HG03565 (cell line): ENCODE results near the gene CRYGN.

Experiments used
- ATAC-seq: cut with Tn5 transposase; IDR thresholded peaks from one replicate; pipeline ENCODE4 v1.9.1; 2021; ENCODE audit warnings: mild to moderate bottlenecking, moderate library complexity; ENCODE audit not compliant: unreplicated experiment

Gene CRYGN

DNA sequence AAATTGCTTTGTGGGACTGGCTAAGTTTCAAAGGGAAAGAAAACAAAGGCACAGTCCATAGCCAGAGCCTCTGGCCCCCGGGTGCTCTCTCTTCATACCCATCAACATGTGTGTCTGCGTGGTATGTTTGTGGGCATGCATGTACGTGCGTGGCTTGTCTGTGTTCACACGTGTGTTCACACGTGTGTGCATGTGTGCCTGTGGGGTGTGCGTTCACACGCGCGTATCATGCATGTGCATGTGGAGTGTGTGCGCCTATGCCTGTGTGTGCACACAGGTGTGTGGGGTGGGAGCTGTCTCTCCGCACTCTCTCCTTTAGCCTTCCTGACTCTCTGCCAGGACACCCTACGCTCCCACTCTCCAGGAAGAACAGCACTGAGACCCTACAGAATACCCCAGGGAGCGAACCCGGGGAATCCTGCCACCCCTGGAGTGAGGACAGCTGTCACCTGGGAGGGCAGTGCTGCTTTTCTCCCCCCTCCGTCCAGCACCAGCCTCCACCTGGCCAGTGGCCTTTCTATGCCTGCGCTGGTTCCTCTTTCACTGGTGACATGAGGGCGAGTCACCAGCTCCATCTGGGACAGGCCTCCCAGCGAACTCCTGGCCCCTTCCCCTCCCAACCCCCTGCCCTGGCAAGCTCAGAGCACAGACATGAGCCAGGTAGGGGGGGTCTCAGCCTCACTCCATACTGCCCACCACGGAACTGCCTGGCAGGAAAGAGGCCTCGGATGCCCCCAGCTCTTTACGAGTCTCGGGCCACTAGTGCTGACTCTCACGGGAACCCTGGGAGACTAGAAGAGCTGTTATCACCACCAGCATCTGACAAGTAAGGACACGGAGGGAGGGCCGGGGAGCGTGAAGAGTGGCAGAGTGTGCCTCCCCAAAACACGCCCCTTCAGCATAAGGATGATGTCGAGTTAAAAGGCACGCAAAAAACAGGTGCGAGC is 46.6 kb downstream of the CRYGN start:
- ATAC-seq, result no peak

DNA sequence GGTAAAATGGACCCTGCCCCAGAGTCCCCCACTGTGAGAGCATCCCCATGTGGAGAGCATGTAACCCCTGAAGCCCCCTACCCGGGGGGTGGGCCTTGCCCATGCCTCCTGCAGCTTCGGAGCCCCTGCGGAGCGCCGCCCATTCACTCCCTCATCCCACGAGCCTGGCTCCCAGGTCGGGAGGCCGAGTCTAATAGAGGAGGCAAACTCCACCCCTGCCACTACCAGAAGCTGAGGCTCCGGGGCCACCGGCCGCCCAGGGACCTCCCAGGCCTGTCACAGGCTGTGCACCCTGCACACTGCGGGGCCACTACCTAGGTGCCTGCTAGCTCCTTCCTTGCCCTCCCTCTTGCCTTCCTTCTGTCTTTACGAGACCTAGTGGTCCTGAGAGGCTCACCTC is 47.5 kb downstream of the CRYGN start:
- no peak for ATAC-seq

DNA sequence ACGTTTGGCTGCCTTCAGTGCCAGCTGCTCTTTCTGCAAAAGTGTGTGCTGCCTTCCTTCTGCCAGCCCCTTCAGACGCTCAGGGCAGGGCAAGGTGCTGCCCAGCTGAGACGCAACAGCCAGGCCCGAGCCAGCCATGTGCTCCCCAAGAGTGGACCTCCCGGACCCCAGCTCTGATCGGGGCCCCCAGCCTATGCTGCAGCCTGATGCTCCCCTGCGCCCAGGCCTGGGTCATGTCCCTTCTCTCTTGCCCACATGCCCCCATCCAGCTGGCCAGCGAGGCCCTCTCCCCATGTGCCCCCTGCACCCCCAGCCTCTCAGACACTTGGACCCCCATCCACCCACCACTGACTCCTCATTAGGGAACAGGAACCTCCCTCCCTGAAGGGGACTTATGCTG is 47.9 kb downstream of the CRYGN start:
- ATAC-seq, result no peak

GRCh38 chr7:151391358-151391730 is 48.6 kb downstream of the CRYGN start:
- ATAC-seq, result no peak

DNA sequence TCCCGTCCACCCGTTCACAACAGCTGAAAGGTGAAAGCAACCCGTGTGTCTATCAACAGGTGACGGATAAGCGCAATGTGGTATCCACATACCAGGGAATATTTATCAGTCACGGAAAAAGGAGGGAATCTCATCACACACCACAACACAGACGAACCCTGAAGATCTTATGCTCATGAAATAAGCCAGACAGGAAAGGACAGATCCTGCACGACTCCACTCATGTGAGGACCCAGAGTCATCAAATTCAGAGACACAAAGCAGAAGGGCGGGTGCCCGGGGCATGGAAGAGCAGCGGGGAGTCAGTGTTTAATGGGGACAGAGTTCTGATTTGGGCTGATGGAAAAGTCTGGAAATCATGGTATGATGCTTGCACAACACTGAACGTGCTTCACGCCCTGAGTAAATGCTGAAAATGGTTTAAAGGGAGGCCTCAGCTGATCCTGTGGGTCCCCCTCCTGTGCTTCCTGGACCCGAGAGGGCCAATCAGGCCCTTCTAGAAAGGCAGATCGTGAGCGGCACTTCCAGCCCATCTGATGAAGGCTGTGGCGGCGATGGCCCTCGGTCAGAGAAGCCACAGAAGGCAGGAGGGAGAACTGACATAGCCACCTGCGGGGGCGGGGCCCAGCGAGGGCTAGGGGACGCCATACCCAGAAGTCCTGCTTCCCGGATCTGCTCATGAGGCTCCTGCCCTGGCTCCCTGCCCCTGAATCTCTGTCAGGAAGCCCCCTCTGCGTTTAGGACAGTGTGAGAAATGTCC is 49.2 kb downstream of the CRYGN start:
- no peak for ATAC-seq

DNA sequence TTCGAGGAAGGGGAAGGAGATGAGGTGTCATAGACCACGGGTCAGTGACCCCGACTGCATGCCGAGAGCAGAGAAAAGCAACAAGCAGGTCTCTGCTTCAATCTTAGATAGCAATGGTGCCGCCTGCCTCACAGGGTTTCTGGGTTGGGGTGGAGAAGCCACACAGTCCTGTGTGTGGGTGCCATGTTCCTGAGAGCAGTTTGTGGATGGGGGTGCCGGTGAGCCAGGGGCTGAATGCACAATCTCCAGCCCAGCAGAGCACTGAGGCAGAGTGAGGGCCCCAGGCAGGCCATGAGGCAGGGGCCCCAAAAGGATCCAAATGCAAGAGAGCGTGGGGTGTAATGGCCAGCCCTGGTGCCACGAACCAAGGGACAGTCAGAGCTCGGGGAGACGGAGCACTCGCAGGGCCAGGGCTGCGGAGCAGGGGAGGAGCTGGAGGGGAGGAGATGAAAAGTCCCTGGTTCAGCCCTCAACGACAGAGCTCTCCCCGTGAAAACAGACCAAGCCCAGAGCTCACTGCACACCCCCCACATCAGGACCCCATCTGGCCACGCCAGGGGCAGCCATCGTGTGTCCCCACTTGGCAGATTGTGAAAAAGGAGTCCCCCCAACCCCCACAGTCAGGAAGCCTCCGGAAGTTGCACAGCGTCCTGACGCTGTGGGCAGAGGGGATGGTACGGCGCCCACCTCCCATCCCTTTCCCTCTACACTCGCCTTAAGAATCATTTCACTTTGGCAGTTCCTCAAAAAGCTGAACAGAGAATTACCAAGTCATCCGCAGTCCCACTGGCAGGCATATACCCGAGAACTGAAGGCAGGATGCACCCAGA is 50.0 kb downstream of the CRYGN start:
- ATAC-seq, result no peak

GRCh38 chr7:151389096-151389767 is 50.7 kb downstream of the CRYGN start:
- ATAC-seq, result no peak

GRCh38 chr7:151388430-151388829 is 51.5 kb downstream of the CRYGN start:
- no peak for ATAC-seq

- ATAC-seq, result no peak
These were observed 52.0 kb downstream of the CRYGN start for GRCh38 chr7:151388007-151388297.

- ATAC-seq, result no peak
These were observed 52.6 kb downstream of the CRYGN start for GRCh38 chr7:151387161-151388006.

DNA sequence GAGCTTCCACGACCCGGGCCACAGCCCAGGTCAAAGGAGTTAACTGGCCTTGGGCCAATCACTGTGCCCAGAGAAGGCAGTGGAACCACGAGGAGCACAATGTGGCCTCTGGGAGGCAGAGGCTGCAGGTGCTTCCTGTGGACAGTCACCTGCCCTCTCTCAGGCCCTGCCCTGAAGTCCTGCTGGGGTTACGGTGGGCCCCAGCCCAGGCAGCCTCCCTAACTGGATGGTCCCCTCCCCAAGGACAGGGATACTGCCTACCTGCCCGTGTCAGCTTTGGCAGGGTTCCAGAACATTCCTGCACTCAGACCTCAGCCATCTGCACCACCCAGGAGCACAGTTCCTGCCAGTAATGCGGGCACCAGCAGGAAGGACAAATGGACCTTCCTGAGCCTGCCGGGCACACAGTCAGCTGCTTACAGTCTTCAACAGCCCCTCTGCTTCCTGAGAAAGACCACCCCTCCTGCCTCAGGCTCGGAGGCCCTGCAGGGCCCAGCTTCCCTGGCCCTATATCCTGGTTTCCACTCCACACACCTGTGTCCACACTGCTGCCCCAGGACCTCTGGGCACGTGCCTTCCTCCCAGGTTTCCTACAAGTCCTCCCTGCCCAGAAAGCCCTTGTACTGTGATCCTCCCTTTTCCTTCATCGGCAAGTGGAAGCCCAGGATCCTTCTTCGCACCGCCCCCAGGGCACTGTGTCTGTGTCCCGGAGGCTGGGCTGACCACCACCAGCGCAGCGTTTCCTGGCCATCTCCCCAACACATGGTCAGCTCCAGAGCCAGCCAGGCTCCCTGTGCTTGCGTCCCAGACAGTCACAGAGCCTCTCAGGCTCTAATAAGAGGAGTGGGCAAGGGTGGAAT is 53.4 kb downstream of the CRYGN start:
- no peak for ATAC-seq

DNA sequence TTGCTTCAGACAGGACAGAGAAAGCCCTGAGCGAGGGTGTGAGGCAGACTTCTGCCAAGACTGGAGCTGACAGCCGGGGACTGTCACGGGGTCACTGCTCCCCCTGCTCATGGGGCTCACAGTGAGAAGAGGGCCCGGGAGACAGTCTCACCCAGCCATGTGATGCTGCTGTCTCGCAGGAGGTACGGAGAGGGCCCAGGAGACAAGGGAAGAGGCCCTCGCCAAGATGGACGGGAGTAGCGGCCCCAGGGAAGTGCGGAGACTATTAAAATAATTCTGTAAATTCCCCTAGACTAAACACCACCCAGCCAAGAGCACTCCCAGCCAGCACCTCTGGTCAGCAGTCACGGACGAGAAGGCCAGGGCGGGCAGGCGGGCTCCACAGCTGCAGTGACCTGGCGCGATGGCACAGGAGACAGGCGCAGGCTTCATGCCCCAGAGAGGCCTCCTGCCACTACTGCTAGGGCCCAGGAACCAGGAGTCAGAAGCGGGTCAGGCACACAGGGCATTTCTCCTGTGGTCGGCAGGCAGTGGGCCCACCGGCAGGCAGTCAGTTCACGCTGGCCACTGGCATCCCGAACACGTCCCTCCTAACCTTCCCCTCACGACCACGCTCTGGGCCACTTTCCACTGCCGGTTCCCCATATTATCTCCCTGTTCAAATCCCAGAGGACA is 54.2 kb downstream of the CRYGN start:
- ATAC-seq, result no peak

GRCh38 chr7:151384776-151385625 is 54.9 kb downstream of the CRYGN start:
- ATAC-seq, result no peak

GRCh38 chr7:151384352-151384697 is 55.6 kb downstream of the CRYGN start:
- no peak for ATAC-seq

GRCh38 chr7:151383638-151384351 is 56.1 kb downstream of the CRYGN start:
- no peak for ATAC-seq

GRCh38 chr7:151382079-151382885 is 57.7 kb downstream of the CRYGN start:
- no peak for ATAC-seq
